HG03108 (cell line): Measurements from ENCODE around the gene ASB2.

ENCODE experiments used
- ATAC-seq: cut with Tn5 transposase; IDR thresholded peaks from one replicate; pipeline ENCODE4 v1.9.1; 2021; ENCODE audit warnings: moderate library complexity; ENCODE audit not compliant: unreplicated experiment

ASB2 gene

DNA sequence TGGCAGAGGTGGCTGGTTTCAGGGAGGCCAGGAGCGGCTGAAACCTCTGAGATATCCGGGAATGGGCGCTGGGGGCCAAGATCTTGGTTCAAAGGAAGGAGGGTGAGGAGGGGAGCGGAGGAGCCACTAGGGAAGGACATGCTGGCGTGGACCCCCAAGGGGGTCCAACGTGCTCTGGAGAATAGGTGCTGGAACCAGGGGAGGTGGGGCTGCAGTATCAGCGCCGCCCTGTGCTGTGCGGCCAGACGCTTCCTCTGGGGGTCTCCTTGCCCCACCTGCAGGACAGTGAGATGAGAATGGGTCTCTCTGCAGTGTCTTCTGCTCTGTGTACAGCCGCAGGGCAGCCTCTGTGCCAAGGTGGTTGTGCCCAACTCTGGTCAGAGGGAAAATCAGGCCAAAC lies 46.7 kb downstream of the ASB2 start:
- ATAC-seq: no peak

DNA sequence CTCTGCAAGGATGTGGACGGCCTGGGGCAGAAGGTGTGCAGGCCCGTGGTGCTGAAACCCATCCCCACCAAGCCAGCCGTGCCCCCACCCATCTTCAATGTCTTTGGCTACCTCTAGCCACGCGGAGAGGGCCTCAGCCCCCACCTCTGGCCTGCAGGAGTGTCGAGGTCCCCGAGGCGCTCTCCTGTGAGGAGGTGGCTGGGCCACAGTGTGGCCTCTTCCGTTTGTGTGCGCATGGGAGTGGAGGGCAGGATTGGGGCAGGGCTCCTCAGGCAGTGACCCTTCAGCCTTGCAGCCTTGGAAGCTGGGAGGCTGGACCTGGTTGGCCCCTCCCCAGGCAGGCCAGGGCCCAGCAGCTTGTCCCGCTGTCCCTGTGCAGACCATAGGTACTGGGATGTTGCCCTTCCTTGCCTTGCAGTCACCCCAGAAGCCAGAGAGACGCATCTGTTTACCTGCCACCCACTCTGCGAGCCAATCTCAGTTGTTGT lies 47.3 kb downstream of the ASB2 start:
- no peak for ATAC-seq

DNA sequence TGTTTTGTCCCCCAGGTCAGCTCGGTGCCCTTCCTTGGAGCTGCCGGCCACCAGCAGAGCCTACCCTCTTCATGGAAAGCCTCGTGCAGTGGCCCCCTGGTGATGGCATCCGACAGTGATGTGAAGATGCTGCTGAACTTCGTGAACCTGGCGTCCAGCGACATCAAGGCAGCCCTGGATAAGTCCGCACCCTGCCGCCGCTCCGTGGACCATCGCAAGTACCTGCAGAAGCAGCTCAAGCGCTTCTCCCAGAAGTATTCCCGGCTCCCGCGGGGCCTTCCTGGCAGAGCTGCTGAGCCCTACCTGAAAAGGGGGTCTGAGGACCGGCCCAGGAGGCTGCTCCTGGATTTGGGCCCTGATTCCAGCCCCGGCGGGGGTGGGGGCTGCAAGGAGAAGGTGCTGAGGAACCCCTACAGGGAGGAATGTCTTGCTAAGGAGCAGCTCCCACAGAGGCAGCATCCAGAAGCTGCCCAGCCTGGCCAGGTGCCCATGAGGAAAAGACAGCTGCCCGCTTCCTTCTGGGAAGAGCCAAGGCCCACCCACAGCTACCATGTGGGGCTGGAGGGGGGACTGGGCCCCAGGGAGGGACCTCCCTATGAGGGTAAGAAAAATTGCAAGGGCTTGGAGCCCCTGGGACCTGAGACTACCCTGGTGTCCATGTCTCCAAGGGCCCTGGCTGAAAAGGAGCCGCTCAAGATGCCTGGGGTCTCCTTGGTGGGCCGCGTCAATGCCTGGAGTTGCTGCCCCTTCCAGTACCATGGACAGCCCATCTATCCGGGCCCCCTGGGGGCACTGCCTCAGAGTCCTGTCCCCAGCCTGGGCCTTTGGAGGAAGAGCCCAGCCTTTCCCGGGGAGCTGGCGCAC lies 48.0 kb downstream of the ASB2 start:
- ATAC-seq: no peak

DNA sequence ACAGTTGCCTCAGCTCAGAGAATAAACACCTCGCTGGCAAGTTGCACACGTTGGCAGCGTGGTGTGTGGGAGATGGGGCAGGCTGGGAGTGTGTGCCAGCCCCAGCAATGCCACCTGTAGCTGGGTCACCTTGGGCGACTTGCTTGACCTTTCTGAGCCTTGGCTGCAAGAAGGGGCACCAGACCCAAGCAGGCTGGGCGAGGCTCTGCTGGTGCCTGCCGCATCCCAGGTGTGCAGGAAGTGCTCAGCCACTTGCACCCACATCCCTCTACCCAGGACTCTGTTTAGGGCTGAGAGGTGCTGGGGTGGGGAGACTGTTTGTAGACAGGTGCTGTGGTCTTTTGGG lies 48.6 kb downstream of the ASB2 start:
- no peak for ATAC-seq

DNA sequence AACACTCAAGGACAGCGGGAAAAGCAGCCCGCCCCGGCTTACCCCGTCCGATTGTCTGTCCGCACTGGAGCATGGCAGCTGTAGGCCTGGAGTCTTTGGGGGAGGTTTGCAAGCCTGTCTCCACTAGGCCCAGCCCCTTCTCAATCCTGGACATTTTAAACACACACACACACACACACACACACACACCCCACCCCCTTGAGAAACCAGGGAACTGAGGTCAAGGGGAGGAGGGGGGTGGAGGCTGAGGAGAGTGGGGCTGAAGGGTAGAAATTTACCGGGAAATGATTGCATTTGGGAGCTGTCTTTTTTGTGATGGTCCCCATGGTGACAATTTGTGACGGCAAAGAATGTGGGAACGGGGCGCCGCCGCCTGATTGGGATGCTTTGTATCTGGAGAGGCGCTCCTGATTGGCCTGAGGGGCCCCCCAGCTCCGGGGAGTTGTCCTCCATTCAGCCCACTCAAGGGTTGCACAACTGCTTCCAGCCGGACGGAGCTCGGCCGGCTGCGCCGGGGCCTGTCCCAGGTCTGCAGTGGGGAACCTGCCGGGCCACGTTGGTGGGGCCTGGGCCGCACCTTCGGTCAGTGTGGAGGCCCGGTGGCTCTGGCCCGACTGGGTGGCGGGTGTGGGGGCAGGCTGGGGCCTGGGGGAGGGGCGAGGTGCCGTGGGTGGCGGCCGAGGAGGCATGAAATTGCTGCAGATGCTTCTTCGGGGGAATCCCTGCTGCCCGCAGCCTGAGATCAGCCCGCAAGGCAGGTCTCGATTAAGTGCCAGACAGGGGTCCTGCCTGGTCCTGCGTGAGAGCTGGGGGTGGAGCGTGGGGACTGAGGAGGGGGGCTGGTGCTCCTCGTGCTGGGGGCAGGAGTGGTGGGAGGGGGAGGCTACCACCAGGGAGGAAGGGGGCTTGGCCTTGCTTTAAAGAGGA lies 49.2 kb downstream of the ASB2 start, which contains the start of gene FAM181A:
Gene FAM181A, plus strand, starts transcription at position 472 of the 927 bp plus-strand sequence. CDS start 942 bp downstream, outside the sequence.
- ATAC-seq: no peak

DNA sequence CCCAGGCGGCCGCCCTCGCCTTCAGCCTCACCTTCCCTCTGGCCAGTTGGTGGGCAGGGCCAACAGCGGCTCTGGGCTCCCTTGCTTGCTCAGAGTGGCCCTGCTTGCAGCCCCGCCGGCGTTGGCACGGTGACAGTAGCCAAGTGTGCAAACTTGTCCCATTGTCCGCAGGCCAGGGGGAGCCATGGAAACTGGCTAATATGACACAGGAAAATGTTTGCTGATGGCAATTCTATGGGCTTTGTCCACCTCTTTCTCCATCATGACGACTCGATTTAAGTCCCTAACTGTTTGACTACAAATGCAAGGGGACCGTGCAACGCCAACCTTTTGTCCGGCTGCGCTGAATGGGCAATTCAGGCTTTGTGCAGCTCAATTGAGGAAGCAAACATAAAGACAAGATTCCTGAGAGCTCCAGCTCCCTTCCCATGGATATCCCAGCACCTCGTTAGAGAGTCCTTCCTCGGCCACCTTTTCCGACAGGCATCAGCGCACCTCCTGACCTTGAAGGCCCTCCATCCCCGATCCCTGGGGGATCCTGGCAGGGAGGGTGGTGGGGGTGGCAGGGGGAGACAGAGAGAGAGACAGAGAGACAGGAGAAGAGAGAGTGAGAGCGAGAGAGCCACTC lies 50.0 kb downstream of the ASB2 start:
- no peak for ATAC-seq

DNA sequence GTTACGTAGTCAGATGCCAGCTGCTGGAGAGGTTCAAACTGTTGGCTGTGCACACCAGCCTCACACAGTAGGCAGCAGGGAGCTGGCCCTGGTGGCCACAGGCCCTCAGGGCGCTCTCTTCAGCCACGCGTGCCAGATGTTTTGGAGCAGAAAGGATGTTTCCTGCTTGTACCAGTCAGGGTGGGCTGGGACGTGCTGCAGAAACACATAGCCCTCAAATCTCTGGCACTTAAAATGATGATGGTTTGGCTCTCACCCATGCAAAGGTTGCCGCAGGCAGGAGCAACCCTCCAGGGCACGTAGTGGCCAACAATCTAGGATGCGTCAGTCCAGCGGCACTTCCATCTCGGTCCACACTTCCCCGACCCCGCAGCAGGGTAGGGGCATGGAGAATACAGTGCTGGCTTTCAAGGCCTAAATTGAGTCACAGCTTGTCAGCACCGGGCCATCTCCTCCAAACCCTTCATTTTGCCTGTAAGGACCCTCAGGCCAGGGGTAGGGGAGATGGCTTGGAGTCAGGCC lies 50.9 kb downstream of the ASB2 start:
- ATAC-seq: no peak

DNA sequence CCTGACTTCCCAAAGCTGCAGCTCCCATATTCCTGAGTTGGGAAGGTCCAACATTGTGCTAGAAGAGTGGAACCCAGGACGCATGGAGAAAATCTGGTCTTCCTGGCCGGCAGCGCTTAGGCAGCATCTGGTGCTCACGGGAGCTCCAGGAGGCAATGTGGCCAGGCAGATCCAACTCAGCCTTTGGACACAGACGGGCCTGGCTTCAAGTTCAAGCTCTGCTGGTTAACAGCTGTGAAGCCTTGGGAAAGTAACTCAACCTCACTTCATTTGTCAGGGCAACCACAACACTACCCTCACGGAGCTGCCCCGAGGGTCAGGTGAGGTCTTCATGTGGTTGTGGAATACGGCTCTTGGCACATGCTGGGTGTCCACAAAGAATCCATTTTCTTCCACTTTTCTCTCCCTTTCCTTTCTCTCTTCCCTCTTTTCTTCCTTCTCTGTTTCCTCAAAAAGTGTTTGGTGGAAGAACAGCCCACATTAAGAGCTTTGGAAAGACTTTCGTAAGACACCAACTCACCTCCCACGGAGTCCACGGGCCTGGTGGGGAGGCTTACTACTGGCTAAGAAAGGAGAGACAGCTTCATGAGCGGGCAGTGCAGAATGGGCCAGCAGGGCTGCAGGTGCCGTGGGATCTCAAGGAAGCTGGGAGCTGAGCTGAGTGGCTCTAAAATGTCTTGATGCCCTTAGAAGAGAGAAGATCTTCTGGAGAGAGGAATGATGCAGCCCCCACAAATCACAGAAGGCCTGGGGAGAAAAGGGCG lies 51.6 kb downstream of the ASB2 start:
- no peak for ATAC-seq

DNA sequence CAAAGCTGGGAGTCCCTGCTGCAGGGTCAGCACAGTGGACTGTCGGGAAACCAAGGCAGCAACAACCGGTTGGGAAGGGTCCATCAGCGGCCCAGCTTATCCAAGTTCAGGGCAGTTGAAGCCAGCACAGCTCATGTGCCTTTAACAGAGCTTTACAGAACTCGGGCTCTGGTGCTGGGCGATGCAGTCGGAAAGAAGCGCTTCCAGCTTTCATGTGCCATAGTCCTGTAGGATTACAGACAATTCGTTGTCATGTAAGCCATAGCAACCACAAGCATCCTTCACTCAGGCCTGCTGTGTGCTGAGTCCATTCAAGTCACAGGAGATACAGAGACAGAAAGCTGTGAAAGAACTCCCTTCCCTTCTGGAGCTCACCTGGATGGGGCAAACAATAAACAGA lies 52.7 kb downstream of the ASB2 start:
- ATAC-seq: no peak

DNA sequence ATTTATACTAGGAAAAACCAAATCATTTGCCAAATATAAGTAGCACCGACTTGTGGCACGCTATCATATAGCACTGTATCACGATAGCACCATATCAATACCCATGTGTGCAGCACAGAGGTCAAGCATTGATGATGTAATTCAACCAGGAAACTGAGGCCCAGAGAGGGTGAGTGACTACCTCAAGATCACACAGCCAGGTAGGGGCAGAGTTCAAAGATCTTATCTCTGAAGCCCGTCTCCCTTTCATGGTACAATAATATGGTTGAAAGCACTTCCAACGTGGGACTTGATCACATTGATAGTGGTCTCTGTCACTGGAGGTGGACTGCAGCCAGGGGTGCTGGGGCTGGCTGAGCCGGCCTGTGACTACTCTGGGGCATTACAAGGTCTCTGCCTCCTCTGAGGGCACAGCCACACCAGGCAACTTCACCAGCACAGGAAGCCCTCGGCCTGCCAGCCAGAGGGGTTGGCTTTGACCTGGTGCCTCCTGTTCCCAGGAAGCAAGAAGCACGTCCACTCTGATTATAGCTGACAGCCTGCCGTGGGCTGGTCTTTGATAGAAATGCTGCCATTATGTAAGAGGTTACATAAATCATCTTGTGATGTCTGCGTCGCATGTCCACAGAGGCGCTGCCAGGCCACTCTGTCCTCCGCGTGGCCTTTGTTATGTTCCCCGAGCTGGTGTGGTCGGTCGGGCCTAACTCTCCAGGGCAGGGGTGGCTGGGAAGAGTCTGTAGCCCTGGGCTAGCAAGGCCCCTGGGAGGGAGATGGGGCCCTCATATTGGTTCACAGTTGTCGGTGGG lies 55.2 kb downstream of the ASB2 start:
- no peak for ATAC-seq

DNA sequence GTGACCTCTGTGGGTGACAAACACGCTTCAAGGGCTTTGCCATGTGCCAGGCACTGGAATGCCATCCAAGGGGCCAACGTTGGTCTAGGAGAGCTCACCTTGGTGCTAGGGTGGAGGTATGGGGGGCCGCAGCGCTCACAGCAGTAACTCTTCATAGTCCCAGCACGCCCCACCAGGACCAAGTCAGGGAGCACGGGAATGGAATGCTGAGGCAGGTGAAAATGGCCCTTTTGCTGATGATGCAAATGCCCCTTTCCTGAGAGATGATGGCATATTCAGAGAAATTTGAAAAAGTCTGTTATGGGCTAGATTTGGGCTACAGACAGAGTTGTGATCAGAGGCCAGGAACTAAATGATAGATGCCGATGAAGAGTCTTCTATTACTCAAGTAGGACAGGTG lies 59.2 kb downstream of the ASB2 start:
- no peak for ATAC-seq

DNA sequence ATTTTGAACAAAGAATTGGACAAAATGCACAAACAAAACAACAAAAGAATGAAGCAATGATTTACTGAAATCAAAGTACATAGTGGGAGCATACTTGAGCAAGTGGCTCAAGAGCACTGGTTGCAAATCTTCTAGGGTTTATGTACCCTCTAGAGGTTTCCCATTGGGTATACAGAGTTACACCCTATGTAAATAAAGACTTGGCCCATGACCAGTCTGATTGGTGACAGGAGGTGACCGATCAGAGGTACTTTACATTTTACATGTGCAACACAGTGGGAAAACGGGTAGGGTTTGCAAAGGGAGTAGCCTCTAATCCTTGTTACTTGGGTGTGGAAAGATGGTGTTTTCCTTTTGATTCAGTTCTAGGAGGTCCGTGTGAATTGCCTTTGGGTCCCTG lies 59.9 kb downstream of the ASB2 start:
- ATAC-seq: no peak

DNA sequence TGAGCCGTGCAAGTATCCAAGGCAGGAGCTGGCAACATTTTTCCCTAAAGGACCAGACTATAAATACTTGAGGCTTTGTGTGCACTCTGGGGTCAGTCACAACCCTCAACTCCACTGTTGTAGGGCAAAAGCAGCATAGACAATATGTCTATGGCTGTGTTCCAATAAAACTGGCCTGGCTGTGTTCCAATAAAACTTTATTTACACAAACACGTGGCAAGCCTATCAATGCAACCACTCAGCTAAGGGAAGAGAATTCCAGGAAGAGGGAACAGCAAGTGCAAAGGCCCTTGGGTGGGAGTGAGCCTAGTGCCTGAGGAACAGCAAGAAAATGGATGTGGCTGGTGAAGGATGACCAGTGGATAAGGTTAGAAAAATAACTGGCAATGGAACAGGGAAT lies 60.6 kb downstream of the ASB2 start:
- ATAC-seq: no peak

DNA sequence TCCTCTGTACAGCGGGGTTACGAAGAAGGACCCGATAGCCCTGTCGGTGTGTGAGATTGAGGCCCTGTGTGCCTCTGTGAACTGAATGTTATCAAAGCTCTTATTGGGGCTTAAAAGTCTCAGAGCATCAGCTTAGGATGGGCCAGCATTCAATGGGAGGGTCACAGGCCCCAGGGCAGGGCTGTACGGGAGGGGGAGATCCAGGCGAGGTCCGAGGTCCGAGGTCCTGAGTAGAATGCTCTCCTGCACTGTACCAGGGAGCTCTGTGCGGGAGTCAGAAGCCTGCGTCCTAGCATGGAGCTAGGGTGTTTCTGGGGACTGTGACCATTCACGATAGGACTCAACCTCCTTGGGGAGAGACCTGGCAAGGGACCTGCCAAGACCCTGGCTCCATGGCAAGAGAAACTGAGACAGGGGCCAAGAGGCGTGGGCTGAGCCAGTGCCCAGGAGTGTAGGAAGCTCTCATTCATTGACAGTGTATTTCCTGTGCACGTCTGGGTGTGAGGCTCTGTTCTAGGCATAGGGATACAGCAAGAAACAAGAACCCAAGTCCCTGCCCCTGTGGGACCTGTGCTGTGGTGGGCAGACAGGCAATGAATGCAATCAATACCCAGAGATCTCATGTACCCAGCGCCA lies 61.2 kb downstream of the ASB2 start:
- no peak for ATAC-seq

DNA sequence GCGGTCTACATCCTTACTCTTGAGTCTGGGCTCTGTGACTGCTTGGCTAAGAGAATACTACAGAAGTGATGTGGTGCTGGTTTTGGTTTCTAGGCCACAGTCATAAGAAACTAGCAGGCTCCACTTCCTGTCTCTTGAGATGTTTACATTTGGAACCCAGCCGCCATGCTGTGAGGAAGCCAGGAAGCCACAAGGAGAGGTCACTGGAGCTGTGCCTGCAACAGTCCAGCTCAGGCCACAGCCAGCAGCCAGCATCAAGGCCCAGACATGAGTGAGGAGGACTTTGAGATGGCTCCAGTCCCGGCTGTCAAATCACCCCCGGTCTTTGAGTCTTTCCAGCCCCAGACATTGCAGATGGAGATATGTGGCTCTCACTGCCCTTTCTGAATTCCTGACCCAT lies 62.1 kb downstream of the ASB2 start:
- ATAC-seq: no peak

DNA sequence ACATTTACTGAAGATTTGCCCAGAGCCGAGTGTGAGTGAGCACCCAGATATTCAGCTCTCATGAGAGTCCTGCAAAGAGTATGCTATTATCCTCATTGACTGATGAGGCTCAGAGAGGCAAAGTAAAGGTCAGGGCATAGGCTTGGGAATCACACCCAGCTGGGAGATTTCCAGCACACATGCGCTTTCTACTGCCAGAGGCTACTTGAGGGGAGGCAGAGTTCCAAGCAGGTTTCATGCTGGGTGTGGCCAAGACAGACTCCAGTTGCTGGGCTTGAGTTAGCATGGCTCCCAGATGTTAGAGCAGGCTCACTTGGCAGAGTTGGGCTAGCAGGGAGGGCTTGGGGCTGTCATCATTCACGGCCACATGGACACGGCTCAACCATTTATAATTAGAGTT lies 63.6 kb downstream of the ASB2 start:
- no peak for ATAC-seq

DNA sequence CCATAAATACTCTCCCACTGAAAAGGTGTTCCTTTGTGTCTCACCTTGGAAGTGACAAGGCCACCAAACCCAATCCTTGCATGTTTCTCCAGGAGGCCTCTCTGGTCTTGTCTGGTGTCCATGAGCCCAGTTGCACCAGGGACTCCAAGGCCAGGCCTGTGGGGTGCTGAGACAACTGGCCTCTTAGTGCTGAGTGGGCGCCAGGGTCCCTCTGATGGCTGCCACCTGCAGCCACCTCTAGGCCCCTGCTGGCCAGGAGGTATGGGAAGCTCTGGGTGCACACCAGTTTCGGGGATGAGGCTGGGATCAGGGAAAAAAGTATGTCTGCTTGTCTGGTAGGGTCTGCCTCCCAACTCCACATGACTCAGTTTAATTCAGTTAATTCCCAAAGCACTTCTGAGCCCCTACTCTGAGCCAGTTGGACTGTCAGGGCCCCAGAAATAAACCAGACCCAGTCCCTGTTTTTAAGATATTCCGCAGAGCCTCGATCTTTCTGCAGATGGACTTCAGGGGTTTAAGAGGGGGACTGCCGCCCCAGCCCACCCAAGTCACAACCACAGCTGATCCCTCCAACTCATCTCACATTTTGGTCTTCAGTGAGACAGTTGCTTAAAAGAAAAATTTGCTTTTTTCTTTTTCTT lies 64.3 kb downstream of the ASB2 start:
- no peak for ATAC-seq

DNA sequence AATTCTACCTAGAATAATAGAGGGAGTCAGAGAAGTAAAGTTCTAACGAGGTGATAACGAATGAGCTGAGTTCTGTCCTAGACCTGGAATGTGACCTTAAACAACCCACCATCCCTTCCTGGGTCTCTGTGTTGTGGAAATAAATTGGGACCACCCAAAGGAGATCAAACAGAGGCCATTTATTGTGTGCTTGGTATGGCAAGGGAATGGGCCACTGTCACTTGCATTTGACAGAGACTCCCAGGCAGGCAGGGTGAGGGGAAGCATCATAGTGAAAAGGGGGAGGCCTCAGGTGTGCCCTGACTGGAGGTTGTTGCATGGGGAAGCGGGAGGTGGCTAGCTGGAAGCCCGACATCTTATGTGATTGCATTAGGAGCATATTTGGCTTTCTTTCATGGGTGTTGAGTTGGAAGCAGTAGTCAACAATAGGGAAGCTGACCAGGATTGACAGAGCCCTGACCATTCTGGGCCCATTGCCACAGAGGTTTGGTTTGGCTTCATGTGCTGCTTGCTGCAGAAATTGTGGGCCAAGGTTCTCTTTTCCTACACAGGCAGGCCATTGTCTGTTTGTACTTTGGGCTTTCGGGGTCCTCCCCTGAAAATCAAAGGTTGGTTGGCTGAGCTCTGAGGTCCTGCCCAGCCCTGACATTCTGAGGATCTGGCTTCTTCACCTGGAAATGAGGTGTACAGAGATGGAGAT lies 66.8 kb downstream of the ASB2 start:
- no peak for ATAC-seq
